T-helper 9 cell (primary cell): Measurements from ENCODE around the gene FDX1.

Source experiments
- DNase-seq: peaks from one replicate; pipeline ENCODE4 v3.0.0-alpha.2; 2020

The FDX1 gene

DNA sequence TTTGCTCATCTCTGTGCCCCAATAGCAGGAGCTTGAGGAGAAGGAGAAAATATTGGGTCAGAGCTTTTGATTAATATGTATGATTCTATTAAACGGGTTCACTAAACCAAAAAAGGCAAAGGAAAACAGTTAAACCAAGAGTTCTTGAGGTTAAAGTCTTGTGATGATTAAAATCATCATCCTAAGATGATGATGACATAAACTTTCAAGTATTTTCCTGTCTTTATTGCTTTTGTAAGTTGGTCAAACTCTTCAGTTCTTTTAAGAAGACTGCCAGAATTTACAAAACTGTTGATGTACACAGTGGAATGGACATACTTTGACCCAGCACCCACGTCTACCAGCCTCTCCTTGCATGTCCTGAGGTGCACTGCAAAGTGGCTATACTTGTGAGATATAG lies 41.0 kb downstream of the FDX1 start:
- no peak for DNase-seq

DNA sequence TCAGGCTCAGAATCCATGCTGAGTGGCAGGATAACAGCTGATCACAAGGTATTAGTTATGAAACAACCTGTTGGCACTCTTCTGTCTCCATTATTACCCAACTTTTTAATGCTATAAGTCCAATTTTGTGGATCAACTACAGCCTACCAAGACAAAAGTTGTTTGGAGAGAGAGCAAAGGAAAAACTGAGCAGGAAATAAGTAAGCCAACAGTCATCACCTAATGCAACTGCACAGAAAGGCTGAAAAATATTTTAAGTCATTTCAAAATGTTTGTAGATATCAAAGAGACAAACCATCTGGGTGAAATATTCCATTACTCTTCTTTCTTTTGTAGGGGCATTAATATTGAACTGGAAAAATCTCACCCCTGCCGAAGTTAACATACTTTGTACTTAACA lies 41.6 kb downstream of the FDX1 start:
- DNase-seq: no peak

DNA sequence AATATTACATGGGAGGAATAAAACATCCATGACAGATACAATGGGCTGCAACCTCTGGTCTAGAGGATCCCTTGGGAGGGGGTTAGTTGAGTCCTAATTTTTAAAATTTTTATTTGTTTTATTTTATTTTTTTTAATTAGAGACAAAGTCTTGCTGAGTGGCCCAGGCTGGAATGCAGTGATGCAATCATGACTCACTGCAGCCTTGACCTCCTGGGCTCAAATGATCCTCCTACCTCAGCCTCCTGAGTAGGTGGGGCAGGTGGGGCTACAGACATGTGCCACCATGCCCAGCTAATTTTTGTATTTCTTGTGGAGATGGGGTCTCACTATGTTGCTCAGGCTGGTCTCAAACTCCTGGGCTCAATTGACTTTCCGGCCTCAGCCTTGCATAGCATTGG lies 43.1 kb downstream of the FDX1 start:
- DNase-seq: no peak

DNA sequence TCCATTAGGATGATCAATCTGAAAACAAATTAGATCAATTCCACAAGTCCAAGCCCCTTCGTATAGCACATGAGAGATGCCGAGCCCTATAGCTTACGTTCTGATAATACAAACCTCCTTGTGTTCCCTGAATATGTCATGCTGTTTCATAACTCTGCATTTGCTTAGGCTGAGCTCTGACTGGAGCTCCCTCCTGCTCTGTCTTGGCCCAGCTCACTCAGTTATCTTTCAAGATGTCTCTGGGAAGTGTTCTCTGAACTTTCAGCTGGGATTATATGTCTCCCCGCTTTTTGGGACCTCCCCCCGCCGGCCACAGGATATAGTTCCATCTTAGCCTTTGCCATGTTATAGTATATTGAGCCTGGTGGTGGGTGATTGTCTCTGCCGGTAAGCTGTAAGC lies 44.0 kb downstream of the FDX1 start:
- DNase-seq: no peak

DNA sequence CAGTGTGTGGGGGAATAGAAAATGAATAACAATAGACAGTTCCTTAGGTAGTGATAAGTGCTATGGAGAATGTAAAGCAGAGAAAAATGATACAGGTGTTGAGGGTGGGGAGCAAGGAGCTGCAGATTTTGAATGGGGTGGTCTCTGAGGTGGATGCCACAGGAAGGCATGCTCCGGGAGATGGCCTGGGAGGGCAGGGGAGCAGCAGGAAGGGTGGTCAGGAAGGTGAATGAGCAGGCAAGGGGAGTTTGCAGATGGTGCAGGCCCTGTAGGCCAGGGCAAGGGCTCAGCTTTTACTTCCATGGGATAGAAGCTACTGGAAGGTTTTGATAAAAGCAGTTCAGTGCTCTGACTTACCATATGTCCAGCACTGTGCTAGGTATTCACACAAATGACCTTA lies 44.8 kb downstream of the FDX1 start:
- DNase-seq: no peak

DNA sequence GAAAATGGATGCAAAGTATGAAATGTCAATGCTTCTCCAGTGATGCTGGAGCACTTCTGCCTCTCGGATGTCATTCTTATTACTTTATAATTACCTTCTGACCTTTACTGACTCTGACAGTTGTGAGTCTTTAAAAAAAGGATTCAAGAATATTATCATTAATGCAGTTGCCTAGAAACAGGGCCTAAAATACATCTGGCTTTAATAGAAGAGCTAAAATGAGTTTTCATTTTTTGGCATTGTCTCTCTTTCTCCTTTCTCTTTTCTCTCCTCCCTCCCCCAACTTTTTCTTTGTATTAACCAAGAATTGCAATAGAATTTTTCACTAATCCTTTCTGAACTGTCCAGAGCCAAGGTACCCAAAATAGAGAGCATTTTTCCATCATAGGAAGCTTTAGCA lies 45.9 kb downstream of the FDX1 start:
- no peak for DNase-seq

DNA sequence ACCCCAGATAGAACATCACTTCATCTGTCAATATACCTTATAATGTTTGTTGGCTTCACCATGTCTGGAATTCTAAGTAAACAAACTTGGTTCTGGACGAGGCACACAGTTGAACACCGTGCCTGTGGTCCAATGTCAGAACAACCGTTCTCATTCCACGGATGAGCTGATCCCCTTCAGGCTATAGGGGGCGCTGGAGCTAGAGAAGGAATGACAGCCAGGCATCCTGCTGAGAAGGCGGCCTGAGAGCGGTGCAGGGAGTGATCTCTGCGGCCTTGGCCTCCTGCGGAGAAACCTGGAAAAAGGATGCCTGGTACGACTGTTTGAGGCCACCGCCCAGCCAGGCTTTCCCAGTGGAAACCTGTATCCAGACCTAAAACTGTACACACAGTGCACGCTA lies 48.7 kb downstream of the FDX1 start:
- no peak for DNase-seq

DNA sequence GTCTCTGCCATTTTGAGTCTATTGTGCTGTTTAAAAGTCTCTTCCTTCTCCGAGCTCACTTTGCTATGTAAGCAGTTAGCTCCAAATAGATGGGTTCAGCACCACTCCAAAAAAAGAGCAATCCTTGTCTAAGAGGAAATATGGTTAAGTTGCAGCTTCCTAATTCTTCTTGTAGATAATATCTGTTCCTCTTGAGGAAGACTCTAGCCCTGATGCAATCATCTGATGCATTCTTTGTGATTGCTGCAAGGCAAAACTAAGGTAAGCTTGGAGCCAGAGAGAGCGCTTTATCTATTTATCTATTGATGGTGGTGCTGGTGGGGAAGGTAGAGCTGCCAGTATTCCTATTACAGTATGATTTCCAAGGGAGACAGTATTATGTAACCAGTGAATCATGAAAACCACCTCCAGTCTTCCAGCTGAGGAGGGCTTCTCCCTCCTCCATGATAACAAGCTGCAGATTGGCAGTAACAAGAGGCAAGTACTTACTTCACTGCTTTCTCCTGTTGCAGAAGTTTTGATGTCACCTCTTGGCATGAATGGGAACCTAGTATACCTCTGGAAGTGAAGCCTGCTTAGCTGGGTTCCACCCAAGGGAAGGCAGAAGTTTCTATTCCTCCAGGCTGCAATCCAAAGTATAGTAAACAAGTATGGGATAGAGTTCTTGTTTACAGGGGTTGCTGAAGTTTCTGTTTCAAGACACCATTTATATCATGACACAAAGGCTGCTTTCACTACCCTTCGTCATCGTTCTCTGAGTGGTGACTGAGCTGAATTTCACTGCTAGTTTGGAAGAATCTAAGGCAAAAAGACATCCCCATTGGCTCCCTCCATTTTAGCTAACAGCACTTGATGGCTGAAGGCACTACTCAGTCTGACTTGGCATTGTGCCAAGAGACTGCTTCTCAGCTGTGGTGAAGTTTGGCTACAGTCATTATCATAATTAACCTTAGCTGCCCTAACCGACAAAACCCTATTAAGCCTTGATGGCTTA lies 49.7 kb downstream of the FDX1 start:
- DNase-seq: no peak

DNA sequence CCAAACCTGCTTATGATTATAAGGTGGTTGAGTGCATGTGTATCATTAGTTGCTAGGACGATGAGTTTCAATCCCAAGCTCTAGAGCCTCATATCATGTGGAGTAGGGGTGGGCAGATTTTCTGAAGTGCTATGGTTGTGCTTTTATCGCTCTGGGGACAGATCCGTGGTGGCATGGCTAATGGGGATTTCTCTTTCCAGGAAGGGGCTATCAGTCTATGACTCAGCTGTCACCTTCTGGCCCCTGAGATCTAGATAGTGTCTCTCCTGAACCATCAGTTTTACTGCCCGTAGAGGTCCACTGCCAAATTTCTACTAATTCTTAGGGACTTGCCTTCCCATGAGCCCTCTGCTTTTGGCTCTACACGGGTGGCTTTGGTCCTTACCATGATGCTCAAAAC lies 51.8 kb downstream of the FDX1 start:
- DNase-seq: no peak

DNA sequence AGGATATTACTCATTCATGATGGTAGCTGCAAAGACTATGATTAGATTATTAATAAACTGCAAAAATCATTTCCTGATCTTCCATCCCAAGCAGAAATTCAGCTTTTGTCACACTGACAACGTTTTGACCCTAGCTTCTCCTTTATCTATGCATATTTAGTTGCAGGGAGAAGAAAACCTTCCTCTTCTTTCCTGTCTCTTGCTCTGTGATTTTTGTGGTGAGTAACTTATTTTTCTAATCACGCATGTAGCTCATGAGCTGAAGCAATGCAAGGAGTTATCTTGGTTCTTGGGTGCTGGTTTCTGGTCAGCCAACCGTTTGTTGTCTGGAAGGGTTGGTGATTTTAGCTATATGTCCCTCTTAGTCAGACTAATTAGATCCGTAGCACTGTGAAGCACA lies 56.4 kb downstream of the FDX1 start:
- no peak for DNase-seq

DNA sequence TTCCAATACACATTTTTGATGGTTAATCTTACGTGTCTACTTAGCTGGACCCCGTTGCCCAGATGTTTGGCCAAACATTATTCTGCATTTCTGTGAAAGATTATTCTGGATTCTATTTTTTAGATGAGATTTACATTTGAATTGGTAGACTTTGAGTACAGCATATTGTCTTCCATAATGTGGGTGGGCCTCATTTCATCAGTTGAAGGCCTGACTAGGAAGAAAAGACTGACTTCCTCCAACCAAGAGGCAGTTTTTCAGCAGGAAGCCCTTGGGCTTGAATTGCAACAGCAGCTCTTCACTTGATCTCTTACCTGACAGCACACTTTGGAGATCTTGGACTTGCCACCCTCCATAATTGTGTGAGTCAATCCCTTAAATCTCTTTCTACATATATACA lies 58.7 kb downstream of the FDX1 start:
- no peak for DNase-seq

DNA sequence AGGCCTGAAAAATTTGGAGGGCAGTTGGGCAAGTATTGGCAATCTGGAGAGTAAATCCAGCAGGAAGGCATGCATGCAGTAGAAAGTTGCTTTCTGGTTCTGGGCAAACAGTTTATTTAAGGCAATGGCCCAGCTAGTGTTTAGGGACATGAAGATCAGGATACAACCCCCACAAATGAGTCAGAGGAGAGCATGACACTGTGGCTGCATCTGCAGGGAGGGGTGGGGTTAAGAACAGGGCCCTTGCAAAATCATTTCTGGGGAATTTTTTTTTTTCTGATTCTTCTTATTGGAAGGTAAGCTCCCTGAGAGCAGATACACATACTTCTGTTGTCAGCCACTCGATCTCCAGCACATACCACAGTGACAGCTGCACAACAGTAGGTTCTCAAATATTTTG lies 61.1 kb downstream of the FDX1 start:
- no peak for DNase-seq

DNA sequence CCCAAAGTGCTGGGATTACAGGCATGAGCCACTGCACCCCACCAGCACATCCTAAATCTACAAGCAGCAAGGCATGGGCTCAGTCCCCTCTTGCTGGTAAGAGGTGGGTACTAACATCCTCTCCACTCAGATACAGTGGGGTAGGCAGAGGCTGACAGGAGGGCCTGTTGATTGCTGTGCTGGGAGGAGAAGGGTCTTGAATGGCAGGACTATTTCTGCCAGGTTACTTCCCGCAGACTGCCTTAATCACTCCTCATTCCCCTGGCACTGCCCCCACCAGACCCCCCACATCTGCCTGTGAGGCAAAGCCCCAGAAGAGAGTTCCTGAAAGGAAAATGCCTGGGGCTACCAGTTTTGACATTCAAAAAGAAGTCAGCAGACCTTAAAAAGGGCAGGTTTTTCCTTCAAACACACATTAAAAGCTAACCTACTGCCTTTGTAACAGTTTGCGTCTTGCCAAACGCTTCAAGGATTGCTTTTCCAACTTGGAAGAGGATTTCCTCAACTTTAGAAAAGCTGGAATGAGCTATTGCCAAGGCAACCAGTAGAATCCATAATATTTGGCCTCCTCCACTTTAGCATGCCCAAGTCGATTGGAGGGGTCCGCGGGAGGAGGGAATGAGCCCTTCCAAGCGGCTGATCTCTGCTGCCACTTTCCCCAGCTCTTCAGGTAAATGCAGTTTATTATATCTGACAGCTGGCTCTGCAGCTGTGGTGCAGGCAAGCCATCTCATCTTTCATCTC lies 62.0 kb downstream of the FDX1 start:
- no peak for DNase-seq

DNA sequence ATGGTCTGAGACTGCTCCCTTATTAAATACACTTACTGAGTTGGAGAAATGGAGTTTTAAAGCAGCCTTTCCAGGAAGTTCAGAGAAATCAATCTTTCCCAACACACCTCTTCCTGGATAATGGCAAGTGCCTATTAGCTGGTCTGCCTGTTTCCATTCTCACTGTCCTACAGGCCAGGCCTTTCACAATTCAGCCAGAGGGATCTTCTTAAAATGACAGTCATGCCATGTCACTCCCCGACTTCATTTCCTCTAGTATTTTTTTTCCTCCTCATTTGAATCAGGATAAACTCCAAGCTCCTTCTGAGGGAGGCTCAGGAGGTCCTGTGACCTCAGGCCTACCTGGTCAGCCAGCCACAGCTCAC lies 62.6 kb downstream of the FDX1 start:
- DNase-seq: no peak

DNA sequence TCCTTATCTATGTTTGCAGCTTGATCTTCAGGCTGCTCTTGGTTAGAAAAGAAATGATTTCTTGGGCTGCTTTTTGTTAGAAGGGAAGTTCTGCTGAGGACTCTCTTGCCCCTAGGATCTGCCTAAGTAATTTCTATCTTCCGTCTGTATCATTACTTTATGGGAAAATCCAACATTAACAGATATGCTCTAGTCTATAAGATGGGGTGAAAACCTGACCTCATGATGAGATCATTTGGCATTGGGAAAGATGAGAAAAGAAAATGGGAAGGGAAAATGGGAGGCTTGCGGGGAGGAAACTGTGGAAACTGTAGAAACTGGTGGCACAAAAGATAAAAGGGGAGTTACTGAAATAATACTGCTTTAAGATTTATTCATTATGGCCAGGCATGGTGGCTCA lies 63.6 kb downstream of the FDX1 start:
- no peak for DNase-seq

DNA sequence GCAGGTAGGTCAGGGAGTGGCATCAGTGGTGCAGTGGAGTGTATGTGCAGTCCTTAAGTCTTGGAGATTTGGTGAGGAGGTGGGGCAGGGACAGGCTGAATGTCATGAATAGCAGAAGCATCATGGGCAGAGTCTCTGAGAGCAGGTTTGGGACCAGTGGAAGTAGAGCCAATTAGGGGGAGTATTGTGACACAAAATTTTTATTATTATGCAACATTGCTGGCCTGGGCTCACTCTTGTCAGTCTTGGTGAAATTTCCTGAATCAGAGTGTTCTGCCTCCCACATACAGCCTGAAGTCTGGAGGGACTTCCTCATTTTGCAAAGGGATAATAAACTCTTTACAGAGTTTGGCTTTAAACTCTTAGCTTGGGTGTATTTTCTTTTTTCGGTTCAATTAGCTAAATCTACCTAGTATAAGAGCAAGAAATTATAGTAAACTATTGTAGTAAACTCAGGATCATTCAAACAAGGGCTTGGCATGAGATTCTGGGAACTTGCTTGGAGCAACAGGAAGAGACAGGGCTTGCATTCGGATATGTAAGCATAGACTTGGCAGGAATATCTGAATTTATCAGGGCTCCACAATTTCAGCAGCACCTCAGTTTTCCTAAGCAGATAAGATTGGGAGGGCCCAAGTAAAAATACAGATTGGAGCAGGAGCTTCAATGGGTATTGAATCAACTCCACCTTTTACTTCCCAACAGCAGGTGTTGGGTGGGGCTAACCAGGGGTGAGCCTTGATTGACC lies 67.7 kb downstream of the FDX1 start:
- DNase-seq: no peak

DNA sequence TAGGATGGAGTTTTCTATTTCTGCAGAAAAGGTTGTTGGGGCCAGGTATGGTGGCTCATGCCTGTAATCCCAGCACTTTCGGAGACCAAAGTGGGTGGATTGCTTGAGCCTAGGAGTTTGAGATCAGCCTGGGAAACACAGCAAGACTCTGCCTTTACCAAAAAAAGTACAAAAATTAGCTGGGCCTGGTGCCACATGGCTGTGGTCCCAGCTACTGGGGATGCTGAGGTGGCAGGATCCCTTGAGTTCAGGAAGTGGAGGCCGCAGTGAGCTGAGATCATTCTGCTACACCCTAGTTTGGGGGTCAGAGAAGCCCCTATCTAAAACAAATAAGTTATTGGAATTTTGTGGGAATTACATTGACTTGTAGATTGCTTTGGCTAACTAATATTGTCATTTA lies 71.7 kb downstream of the FDX1 start:
- no peak for DNase-seq

DNA sequence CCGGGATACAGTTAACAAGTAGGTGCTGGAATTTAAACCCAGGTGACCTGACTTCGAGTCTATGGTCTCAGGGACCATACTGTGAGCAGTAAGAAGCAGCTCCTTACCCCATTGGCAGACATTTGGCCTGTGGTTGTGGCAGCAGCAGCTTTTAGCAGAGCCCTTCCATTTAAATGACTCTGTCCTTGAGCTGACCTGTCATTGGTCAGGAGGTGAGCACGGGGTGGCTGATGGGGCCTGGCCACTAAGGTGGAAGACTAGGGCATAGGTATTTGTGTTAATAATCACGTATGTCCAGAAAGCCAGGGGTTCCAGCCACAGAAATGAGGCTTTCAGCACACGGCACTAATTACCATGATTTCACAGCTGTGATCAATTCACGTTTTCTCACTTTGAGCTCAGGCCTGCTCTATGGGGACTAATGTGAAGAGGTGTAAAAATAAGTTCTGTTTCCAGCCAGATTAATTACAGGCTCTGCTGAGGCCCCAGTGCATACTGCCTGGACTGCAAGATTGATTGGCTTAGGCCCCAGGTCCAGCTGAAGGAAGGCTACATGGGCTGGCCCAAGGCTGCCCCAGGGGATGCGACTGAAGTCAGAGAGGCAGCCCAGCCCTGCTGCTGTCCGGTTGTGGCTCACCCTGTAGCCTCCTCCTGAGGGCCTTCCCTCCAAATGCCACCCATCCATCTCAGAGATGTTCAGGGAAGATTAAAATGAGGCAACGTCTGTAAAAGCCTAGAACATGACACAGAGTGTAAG lies 76.0 kb downstream of the FDX1 start:
- DNase-seq: no peak

DNA sequence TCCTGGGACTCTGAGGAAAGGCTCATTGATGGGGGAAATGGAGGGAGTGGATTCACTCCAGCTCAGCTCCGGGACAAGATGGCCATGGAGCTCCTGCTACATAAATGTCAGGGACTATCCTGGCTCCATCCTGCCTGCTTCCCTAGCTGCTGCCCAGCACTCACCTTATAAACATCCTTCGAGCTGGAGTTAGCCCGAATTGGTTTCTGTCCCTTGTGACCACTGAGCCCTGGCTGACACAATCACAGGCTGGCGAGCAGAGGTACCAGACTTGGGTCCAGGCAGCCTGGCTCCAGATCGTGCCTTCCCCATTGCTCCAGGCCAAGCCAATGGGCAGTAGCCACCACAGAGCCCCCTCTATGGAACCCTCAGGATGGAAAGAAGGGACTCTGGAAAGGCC lies 77.6 kb downstream of the FDX1 start:
- DNase-seq: no peak

DNA sequence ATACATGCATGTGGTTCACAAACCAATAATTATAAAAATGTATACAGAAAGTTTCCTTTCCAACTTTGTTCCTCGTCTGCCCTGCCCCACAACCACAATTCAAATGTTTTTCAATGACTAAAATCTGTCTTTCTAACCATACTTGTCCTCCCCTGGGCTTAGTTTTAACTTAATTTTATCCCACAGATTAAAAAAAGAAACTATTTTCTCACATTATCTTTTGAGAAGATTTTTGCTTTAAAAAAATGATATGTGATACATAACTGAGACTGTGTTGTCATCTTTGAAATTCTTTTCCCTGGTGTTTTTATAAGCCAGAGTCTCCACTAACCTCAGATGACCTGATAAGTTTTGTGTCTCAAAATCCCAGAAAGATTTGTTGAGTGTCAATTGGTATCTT lies 79.0 kb downstream of the FDX1 start:
- no peak for DNase-seq

DNA sequence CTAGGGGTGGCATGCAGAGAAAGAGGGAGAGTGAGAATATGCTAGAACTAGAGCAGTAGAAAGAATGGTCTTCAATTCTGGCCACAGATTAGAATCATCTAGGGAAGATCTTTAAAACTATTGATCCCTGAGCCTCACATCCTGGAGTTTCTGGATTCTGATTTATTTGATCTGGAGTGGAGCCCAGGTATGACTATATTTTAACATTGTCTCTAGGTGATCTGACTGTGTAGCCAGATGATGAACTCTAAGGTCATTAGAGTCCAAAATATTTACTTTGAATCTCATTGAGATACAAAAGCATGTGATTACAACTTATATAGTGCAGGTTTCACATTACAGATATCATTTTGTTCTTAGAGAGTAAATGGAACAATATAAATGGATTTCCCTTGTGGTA lies 79.7 kb downstream of the FDX1 start:
- DNase-seq: no peak

DNA sequence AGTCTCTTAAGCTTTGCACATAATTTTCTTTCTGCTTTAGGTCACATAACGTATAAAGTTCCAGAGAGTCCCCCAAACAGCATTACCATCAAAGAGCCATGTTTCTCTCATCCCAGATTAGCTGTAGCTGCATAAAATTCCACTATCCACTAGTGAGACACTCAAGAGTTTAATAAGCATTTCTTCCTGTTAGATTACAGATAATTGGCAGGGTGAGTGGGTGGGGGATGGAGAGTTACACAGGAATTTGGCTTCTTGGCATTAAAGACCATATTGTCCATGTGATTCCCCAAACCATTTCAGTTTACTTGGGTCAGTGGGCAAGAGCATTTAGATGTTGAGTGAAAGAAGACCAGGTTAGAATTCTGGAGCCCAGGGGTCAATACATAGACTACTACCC lies 82.3 kb downstream of the FDX1 start:
- DNase-seq: no peak

DNA sequence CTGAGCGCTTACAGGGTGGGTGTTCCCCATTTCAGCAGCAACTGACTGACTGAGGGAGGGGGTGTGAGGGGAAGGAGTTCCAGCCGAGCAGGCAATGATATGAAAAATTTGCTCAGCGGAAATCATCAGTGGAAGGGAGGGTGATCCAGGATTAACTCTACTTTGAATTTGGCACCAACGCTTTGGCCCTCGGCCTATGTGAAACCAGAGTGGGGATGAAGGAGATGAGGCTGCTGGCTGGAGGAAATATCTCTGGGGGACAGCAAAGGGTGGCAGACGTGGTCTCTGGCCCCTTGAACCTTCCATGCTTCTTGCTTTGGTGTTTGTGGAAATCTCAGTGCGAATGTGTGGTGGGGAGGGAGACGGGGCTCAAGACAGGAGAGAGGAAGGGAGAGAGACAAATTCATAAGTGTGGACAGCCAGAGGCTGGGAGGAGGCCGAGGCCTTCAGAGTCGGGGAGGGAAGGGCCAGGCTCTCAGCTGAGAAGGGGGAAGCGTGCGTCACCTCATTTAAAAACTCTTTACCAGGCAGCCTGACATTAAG lies 83.6 kb downstream of the FDX1 start:
- no peak for DNase-seq
